ENCODE results near the gene CR1.
A peak's percentile ranks its signal among the peaks of the same experiment; 100 is the strongest.
"Not testable (repeated sequence)": the region's sequence is repeated elsewhere in the genome, so short reads cannot be mapped to it uniquely, and the experiment has no call there.

The CR1 gene

DNA sequence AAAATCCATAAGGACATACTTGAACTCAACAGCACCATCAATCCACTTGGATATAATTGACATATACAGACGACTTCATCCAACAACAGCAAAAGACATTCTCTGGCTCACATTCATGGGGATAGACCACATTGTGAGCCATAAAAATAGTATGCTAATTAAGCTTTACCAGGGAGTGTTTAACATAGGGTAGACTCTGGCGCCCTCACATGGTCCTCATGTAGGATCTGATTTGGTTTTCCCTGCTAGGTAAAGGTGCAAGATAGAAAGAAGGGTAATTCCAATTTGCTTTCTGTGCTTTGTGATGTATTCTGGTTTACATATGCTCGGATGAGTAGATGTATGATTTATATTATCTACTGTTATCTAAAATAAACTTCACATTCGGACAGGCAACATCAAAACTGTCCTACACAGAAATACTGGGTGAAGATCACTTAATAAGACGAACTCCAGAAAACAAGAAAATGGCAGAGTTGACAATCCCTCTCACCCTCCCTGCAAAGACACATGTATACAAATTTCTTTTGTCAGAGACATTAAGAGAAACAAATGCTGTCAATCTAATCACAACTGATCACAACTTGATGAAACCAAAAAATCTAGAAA, 176.7 kb downstream of the CR1 start:
- DNase-seq (ENCODE audit: low spot score): peak; percentile 86

DNA sequence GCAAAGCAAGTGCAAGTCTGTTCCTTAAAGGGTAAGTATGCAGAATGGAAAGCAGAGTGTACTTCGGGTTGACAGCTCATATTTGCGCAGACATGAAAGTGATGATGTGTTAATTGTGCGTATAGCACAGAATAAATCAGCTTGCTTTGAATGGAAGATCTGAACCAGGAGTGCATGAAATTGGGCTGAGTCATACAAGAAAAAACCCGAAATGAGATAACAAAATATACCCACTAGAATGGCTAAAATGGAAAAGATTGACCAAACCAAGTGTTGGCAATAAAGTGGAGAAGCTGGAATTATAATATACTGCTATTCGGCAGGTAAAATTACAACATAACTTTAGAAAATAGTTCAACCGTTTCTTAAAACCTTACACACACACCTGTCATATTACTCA, 177.4 kb downstream of the CR1 start:
- peak; percentile 61 for DNase-seq (ENCODE audit: low spot score)

DNA sequence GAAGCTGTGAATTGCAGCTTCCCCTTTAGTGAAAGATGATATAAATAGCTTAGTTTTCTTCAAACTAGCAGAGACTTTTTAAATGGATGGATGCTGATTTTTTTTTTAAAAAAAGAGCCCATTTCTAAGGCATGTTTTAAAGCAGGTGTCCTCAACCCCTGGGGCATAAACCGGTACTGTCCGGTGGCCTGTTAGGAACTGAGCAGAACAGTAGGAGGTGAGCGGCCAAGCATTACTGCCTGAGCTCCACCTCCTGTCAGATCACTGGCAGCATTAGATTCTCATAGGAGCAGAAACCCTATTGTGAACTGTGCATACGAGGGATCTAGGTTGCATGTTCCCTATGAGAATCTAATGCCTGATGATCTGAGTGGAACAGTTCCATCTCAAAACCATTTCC, 180.2 kb downstream of the CR1 start:
- DNase-seq (ENCODE audit: low spot score): no peak

DNA sequence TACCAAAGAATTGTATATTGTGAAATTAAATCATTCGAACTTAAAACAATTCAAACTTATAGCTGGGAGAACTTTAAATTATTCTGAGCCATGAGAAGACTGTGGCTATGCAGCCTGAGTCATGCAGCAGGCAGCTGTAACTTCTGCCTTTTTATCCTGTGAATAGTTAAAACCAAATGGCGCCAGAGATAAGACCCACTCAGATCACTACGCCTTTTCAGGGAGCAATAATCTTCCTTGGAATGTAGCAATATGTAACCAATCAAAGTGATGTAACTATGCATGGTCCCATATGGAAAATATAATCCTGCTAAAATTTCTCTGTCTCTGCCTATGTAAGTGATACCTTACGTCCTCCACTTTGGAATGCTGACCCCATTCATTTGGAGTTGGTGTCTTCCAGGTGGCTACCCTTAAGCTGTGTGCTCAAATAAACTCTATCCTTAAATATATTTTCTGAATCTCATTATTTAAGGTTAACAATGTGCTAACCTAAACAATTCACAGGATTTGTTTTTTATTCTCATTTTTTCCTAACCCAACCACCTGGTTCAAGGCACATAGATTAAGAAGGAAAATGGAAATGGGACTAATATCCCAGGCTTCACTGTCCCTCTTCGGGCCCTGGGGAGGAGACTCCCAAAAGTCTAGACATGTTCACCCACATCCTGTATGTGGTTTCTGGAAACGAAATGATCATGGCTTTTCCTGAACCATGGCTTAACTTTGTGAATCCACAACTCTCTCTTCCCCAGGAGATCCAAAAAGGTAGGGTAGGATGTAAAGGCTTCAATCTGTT, 184.8 kb downstream of the CR1 start:
- DNase-seq (ENCODE audit: low spot score): peak; percentile 33

DNA sequence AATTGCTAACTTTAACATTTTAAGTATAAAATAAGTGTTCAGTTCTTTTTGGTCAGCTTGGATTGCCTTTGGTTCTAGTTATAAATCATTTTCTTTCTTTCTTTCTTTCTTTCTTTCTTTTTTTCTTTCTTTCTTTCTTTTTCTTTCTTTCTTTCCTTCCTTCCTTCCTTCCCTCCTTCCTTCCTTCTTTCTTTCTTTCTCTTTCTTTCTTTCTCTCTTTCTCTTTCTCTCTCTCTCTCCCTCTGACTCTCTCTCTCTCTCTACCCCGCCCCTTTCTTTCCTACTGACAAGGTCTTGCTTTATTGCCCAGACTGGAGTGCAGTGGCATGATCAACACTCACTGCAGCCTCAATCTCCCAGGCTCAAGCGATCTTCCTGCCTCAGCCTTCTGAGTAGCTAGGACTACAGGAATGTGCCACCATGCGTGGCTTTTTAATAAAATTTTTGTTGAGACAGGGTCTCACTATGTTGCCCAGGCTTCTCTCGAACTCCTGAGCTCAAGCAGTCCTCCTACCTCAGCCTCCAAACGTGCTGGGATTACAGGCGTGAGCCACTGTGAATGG, 187.0 kb downstream of the CR1 start:
- not testable (repeated sequence) for DNase-seq (ENCODE audit: low spot score)

DNA sequence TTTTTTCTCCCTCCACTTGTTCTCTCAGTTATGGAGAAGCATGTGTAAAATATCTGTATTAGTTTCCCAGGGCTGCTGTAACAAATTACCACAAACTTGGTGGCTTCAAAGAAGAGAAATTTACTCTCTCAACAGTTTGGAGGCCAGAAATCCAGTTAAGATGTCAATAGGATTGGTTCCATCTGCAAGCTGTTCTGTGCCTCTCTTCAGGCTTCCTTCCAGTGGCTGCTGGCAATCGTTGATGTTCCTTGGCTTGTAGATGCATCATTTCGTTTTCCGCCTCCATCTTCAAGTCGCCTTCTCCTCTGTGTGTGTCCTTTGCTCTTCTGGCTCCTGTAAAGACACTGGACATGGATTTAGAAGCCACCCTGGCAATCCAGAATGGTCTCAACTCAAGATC, 194.6 kb downstream of the CR1 start:
- peak; percentile 34 for DNase-seq (ENCODE audit: low spot score)

DNA sequence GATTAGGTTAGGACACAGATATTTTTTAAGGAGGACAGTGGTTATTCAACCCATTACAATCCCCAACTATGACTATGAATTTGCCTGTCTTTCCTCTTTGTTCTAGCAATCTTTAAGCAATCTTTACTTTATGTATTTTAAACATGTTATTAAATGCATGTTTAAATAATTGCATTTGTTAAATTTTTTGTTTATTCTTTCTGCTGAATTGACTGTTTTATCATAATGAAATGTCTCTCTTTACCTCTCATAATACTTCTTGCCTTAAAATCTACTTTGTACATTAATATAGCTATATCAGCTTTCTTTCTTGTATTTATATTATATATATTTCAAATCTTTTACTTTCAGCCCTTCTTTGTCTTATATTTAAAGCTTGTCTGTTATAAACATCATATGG, 195.1 kb downstream of the CR1 start:
- no peak for DNase-seq (ENCODE audit: low spot score)
